LNCAP (cell line): ENCODE data around the gene WNK4.

Experiments used
- TF ChIP-seq, protein P1 (sequence below): fragments of 450-650 bp; IDR thresholded peaks from 2 replicates; pipeline ENCODE4 v1.5.1; 2017; ENCODE audit warnings: mild to moderate bottlenecking

The WNK4 gene

DNA sequence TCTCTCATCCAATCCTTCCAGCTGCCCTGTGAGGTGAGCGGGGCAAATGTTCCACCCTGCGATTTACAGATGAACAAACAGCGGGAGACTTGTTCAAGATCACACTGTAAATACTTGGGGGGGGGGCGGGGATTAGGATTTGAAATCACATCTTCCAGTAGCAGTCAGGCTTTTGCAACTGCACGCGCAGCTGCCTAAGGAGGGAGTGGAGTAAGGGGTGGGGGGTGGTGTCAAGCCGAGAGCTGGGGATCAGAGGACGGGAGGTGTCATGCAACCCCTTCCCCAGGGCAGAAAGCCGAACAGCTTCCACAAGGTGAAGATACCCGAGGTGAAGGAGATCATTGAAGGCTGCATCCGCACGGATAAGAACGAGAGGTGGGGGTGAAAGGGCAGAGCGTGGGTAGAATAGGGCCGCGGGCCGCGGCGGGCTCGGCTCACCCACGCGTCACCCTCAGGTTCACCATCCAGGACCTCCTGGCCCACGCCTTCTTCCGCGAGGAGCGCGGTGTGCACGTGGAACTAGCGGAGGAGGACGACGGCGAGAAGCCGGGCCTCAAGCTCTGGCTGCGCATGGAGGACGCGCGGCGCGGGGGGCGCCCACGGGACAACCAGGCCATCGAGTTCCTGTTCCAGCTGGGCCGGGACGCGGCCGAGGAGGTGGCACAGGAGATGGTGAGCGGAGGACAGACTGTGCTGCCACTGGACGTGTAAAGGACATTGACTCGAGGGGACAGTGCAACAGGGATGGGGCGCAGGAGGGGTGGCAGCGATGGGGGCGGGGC lies 4.6 kb downstream of the WNK4 start:
- TF ChIP-seq, protein P1, sequence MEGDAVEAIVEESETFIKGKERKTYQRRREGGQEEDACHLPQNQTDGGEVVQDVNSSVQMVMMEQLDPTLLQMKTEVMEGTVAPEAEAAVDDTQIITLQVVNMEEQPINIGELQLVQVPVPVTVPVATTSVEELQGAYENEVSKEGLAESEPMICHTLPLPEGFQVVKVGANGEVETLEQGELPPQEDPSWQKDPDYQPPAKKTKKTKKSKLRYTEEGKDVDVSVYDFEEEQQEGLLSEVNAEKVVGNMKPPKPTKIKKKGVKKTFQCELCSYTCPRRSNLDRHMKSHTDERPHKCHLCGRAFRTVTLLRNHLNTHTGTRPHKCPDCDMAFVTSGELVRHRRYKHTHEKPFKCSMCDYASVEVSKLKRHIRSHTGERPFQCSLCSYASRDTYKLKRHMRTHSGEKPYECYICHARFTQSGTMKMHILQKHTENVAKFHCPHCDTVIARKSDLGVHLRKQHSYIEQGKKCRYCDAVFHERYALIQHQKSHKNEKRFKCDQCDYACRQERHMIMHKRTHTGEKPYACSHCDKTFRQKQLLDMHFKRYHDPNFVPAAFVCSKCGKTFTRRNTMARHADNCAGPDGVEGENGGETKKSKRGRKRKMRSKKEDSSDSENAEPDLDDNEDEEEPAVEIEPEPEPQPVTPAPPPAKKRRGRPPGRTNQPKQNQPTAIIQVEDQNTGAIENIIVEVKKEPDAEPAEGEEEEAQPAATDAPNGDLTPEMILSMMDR, result no peak

- TF ChIP-seq, protein P1, result no peak
Observed at GRCh38 chr17:42787266-42787665, 6.9 kb downstream of the WNK4 start.

DNA sequence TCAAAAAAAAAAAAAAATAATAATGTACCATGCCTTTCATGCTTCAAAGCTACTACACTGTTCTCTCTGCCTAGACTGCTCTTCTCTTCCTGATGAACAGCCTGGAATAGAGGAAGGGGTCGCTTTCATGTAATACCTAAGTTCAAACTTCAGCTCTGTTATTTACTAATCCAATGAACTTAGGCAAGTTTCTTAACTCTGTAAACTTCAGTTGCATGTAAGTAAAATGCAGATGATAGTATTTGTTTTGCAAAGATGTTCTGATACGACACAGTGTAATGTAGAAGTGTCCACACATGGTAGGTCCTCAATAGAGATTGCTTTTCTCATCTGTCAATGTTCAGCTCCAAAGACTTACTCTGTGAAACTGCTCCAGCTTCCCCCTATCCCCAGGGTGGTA lies 11.5 kb downstream of the WNK4 start:
- TF ChIP-seq, protein P1, result no peak

DNA sequence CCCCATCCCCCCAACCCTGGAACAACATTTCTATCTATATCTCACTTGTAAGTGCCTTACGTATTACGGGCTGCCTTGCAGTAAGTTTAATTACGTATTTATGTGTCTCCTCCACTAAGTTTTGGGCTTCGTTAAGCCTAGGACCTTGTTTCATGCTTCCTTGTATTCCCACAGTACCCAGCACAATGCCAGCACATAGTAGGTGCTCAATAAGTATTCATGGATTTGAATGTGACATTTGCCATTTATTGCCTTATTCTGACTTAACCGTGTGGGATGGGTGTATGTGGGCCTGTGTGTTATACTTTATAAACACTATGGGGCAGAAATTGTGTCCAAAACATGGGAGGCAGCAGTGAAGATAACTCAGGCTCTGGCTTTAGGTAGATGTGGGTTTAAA lies 12.1 kb downstream of the WNK4 start:
- TF ChIP-seq, protein P1, result no peak

DNA sequence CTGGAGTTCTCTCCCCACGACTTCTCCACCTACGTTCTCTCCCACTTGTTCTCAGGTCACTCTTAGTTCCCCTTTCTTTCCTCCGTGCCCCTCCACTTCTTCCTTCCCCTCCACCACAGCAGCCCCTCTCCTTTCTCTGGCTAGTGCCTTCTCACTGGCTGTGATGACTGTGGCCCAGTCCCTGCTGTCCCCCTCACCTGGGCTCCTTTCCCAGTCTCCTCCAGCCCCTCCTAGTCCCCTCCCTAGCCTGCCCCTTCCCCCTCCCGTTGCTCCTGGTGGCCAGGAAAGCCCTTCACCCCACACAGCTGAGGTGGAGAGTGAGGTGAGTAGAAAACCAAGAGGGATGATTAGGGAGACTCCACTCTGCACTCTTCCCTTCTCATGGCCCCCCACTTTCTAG lies 14.7 kb downstream of the WNK4 start:
- TF ChIP-seq, protein P1, result no peak

- TF ChIP-seq, protein P1, result no peak
Observed at GRCh38 chr17:42795465-42795864, 15.1 kb downstream of the WNK4 start.

DNA sequence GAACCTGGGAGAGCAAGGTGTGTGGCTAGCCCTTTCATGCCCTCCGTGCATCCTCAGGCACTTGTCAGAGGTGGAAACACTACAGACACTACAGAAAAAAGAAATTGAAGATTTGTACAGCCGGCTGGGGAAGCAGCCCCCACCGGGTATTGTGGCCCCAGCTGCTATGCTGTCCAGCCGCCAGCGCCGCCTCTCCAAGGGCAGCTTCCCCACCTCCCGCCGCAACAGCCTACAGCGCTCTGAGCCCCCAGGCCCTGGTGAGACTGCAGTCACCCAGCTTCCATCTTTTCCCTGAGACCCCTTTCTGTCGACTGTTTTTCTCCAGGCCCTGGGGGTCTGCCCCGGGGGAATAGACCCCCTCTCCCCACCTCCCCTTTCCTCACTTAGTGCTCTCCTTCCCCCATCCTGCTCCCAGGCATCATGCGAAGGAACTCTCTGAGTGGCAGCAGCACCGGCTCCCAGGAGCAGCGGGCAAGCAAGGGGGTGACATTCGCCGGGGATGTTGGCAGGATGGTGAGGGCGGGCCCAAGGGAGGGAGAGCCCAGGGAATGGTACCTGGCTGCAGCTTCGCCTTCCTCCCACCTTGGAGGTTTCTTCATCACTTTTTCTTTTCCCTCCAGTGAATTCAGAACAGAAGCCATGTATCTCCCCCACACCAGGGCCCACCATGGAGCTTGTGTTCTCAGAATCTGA lies 15.8 kb downstream of the WNK4 start:
- TF ChIP-seq, protein P1, result no peak
